Measurements from ENCODE around the gene SLC28A3.

Gene SLC28A3

GRCh38 chr9:84296146-84296843 lies 44.3 kb downstream of the SLC28A3 start:
- no peak overlapping the region for H2AFZ ChIP-seq
- no peak overlapping the region for H3K4me2 ChIP-seq (ENCODE audit: low read length)
- no peak overlapping the region for H3K4me3 ChIP-seq (ENCODE audit: low read depth, low read length)
- no peaks in the 10 kb centered on the region for H3K79me2 ChIP-seq
- H3K27ac ChIP-seq: no peak overlapping the region
- H3K4me1 ChIP-seq: no peaks in the 10 kb centered on the region
- no peak overlapping the region for H3K9ac ChIP-seq
- no peaks in the 10 kb centered on the region for H3K36me3 ChIP-seq (ENCODE audit: control insufficient read depth, insufficient read depth, low read length)
- no peaks in the 10 kb centered on the region for H3K27me3 ChIP-seq (ENCODE audit: control insufficient read depth, insufficient read depth, low read length)
- TF ChIP-seq CTCF (IDR thresholded peaks at IDR 0.05): no peak
- no peaks in the 10 kb centered on the region for H3K9me3 ChIP-seq (ENCODE audit: control insufficient read depth, low read length)

GRCh38 chr9:84294241-84294950 lies 46.2 kb downstream of the SLC28A3 start:
- Histone ChIP-seq H2AFZ (no peak overlapping the region), H3K4me1 (no peaks in the 10 kb centered on the region), H3K4me2 (ENCODE audit: low read length) (no peak overlapping the region), H3K4me3 (ENCODE audit: low read depth, low read length) (no peak overlapping the region), H3K27ac (no peak overlapping the region), H3K9ac (no peak overlapping the region), H3K79me2 (no peaks in the 10 kb centered on the region), H3K36me3 (ENCODE audit: control insufficient read depth, insufficient read depth, low read length) (no peaks in the 10 kb centered on the region), H3K9me3 (ENCODE audit: control insufficient read depth, low read length) (no peaks in the 10 kb centered on the region), H3K27me3 (ENCODE audit: control insufficient read depth, insufficient read depth, low read length) (no peaks in the 10 kb centered on the region)
- TF ChIP-seq CTCF (IDR thresholded peaks at IDR 0.05): no peak

GRCh38 chr9:84293001-84293798 lies 47.4 kb downstream of the SLC28A3 start:
- Histone ChIP-seq H3K27me3 (ENCODE audit: control insufficient read depth, insufficient read depth, low read length) (no peaks in the 10 kb centered on the region), H3K27ac (no peak overlapping the region), H3K4me1 (no peaks in the 10 kb centered on the region), H3K4me3 (ENCODE audit: low read depth, low read length) (no peak overlapping the region), H2AFZ (no peak overlapping the region), H3K79me2 (no peaks in the 10 kb centered on the region), H3K36me3 (ENCODE audit: control insufficient read depth, insufficient read depth, low read length) (no peaks in the 10 kb centered on the region), H3K9ac (no peak overlapping the region), H3K9me3 (ENCODE audit: control insufficient read depth, low read length) (no peaks in the 10 kb centered on the region), H3K4me2 (ENCODE audit: low read length) (no peak overlapping the region)
- TF ChIP-seq CTCF (IDR thresholded peaks at IDR 0.05): no peak

- no peak for TF ChIP-seq CTCF (IDR thresholded peaks at IDR 0.05)
- Histone ChIP-seq H3K36me3 (ENCODE audit: control insufficient read depth, insufficient read depth, low read length) (no peaks in the 10 kb centered on the region), H3K4me1 (no peaks in the 10 kb centered on the region), H3K4me2 (ENCODE audit: low read length) (no peak overlapping the region), H3K27ac (no peak overlapping the region), H3K9ac (no peak overlapping the region), H3K27me3 (ENCODE audit: control insufficient read depth, insufficient read depth, low read length) (no peaks in the 10 kb centered on the region), H3K9me3 (ENCODE audit: control insufficient read depth, low read length) (no peaks in the 10 kb centered on the region), H3K4me3 (ENCODE audit: low read depth, low read length) (no peak overlapping the region), H2AFZ (no peak overlapping the region), H3K79me2 (no peaks in the 10 kb centered on the region)
Observed at GRCh38 chr9:84285381-84285780, 55.2 kb downstream of the SLC28A3 start.
